HG02943 (cell line): ENCODE data around the gene MTMR11.

Source experiments
- ATAC-seq: cut with Tn5 transposase; IDR thresholded peaks from one replicate; pipeline ENCODE4 v1.9.1; 2021; ENCODE audit warnings: mild to moderate bottlenecking, low read depth, moderate library complexity; ENCODE audit not compliant: unreplicated experiment

The MTMR11 gene

GRCh38 chr1:149937759-149938158 lies 1.1 kb upstream of the MTMR11 start:
- no peak for ATAC-seq

GRCh38 chr1:149936992-149937705 lies 470 bp upstream of the MTMR11 start:
- ATAC-seq, result no peak

- ATAC-seq, result no peak
Observed at GRCh38 chr1:149934356-149934755, 2.3 kb downstream of the MTMR11 start.

DNA sequence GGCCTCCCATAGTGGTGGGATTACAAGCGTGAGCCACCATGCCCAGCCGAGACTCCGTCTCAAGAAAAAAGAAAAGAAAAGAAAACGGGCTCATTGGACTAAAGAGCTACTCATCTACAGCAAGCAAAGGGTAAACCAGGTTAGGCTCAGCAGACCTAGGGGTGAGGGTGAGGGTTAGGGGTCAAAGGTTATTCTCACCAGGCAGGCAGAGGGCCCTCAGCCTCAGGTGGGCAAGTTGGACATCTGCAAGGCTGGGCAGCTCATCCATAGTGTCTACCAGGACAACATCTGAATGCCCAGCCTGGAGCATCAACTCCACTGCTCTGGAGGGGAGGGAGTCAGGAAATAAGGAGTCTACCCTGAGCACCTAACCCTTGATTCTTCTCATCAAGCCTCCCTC lies 3.5 kb downstream of the MTMR11 start:
- ATAC-seq, result no peak

- ATAC-seq, result no peak
Observed at GRCh38 chr1:149932474-149932873, 4.2 kb downstream of the MTMR11 start.

- ATAC-seq, result no peak
Observed at GRCh38 chr1:149931212-149931790, 5.4 kb downstream of the MTMR11 start.

DNA sequence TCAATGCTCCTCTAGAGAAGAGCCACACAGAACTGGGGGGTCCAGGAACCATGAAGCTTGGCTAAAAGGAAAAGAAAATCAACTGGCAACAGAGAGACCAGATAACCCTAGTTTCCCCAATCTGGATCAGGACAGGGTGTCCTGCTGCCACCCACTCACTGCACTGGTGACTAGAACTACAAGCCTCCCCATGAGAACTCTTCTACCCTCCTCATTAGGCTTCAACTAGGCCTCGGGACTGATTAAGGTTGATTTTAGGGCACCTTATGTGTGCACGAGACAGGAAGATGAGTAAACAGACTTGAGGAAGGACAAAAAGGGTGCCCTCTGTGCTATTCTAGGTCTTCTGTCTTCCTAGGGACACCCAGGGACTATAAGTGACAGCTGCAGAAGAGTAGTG lies 6.8 kb downstream of the MTMR11 start:
- no peak for ATAC-seq

DNA sequence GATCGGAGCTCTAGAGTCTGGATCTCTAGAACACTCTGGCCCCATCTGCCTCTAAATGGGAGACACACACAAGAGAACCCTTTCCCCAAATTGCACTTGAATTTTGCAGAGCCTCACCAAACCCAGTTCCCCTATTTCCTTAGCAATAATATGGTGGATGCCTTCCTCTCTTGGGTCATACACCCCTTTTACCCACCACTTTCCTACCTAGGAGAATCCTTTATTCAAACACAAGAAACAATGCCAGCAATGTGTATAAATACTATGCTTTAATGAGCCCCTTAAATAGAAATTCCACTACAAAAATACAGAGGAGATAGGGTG lies 8.3 kb downstream of the MTMR11 start:
- ATAC-seq, result no peak

DNA sequence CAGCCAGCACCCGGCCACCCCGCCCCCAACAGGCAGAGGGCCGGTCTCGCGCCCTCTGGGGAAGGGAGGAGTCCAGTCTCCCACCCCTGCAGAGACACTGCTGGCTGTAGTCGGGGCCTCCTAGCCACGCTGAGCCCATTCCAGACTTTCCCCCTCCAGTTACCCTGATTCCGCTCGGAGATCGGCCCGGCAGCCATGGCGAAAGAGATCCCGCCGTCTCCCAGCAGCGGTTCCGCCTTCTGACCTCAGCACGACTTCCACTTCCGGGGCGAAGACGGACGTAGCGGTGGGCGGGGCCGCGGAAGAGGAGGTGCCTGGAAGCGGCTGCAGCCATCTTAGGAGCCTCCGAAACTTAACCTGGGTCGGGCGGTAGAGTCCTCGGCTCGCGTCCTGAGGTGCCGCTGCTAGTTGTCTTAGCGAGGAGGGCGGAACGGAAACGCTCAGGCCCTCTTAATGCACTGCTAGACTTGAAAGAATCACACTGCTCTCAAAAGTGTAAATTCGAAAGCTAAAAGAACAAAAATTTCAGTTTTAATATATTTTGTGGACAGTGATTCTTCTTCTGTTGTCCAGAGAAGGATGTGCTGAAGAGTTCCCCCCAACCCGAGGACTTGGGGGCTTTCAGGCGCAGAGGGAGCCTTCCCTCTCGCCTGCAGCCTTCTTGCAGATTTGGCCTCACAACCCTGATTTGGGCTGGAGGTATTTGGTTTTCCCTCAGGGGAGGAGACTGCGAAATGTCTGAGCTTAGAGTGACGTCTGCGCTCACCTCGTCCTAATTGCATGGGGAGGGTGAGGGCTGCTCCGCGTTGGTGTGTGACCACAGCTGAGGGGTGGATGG lies 8.9 kb downstream of the MTMR11 start, which contains the start of gene SF3B4:
Gene SF3B4 (minus strand): TSS at position 241 of the 838 bp plus-strand sequence. CDS start 44 bp downstream, at position 197.
- ATAC-seq, result peak; percentile 77

DNA sequence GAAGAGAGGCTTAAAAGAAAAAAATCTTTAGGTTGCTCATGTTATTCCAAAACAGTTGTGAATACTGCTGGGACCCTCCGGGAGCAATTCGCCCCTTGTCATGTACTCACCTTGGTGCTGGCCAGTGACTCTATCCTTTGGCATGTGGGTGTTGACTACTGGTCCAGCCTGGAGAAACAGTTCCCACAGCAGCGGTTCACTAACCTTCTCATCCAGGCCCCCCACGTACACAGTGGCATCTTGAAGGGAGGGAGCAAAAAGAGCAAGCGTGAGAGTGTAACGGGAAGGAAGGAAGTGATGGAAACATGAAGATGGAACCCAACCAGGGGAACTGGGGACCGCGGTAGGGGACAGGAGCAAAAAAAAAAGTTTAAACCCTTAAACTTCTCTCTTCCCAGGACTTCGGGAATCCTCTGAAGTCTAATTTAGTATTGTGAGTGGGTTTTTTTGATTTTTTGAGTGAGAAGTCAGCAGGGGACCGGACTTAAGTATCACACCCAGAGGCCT lies 9.6 kb downstream of the MTMR11 start:
- no peak for ATAC-seq

DNA sequence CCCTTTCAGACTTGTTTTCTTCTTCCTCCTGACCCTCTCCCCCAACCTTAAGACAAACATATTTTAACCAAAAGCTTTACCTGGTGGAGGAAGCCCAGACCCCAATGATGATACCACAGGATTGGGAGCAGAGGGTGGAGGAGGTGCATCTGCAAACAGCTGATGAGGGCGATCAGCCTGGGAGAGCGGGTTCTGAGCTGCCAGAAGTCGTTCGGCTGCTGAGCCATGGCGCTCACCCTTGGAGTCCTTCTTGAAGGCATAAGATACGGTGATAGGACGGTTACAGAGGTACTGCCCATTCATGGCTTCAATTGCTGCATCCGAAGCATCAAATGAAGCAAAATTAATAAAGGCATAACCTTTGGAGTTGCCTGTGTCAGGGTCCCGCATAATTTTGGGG lies 10.4 kb downstream of the MTMR11 start:
- no peak for ATAC-seq

DNA sequence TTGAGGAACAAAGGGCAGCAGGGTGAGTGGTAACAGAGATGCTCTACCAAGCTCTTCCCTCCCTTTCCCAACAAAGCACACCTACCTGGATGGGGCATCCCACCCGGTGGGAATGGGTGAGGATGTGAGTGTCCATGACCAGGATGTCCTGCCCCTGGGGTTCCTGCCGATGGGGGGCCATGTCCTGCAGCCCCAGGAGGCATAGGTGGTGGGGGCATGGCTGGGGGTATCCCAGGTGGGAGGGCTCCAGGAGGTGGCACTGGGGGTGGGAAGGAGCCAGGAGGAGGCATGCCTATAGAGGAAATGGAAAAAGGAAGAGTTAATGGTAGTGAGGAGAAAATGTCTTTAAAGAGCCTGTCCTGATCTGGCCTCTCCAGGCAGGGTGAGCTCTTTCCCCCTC lies 10.9 kb downstream of the MTMR11 start:
- no peak for ATAC-seq

DNA sequence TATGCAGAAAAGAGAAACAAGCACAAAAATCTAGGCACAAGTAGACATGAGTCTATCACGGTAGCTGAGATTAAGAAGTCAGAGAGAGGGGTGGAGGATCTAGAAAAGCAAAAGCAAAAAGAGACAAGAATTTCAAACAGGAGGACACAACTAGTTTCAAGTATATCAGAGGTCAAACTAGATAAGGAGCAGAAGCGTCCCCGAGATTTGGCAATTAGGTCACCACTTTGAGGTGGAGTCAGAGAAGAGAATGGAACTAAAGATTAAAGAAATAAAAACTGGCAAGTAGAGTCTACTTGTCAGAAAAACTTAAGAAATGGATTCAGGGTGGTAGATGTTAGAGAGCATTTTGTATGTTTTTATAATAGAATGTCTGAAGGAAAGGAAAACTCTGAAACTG lies 11.3 kb downstream of the MTMR11 start:
- no peak for ATAC-seq

GRCh38 chr1:149923626-149924025 lies 13.1 kb downstream of the MTMR11 start:
- no peak for ATAC-seq

GRCh38 chr1:149917571-149918144 lies 19.0 kb downstream of the MTMR11 start, which contains the start of gene SV2A:
Gene SV2A (minus strand): TSS chr1:149917844. CDS start chr1:149913840, 4,004 bp downstream.
- no peak for ATAC-seq

DNA sequence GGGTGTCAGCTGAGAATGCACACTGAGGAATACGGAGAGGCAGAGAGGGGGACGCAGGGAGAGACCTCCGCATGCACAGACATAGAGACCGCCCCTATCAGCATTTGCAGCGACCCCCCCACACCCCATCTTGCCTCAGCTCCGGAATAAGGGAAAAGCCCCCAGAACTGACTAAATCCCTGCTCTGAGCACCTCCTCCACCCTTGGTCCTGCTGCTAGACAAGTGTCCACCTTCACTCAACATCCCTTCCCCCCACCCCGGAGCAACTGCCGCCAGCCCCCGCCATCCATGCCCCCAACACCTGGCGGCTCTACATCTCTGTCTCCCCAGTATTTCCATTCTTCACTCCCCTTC lies 19.8 kb downstream of the MTMR11 start:
- ATAC-seq, result no peak

- ATAC-seq, result no peak
Observed at GRCh38 chr1:149916193-149916897, 20.3 kb downstream of the MTMR11 start.

DNA sequence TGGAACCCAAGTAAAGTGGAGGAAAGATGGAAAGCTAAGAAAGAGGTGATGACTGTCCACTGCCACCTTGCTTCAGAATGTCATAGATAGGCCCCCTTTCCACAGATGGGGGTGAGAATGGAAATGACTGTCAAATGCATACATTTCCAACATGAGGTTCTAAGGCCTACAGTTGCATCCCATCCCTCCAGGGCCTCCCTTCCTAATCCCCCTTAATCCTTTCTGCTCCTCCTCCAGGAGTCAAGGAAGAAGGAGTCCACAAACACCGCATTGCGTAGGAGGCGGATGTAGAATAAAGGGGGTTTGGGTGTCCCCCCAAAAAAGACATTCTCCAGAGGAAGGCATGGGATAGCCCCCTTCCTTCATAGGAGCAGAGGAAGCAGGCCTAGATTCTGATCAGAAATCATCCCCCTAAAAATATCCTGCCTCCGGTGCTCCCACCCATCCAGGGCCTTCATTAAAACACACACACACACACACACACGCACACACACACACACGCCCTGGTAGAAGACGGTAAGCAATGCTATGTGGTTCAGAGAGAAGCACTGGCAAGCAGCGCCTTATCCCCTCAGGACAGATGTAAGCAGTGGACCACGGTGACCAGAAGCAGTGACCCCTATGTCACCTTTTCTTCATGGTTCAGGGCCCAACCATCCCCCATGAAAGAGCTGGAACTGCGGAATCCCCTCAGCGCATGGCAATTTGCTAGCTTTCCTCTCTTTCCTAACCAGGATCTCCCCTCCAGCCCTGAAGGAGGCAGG lies 21.1 kb downstream of the MTMR11 start:
- ATAC-seq, result no peak

DNA sequence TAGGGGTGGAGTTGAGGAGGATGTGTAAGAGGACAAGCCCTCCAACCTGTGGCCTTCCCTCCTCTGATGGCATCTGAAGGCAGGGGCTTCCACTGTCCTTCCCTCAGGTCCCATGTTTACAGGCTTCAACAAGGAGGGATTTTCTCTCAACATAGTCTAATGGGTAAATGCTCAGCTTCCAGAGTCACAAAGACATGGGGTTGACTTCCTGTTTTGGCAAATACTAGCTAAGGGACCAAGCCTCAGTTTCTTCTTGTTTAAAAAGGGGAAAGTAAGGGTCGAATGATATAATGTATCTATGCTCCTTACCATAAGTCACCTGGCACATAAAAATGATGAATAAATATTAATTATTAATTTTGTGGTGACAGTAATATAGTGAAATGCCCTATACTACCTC lies 22.1 kb downstream of the MTMR11 start:
- no peak for ATAC-seq
